Activated T-cell treated with anti-CD3 and anti-CD28 coated beads, Interleukin-2, amount 50 U/mL, for 24 hours (primary cell): ENCODE data around the gene DCST2.
A peak's percentile ranks its signal among the peaks of the same experiment; 100 is the strongest.

ENCODE experiments used
- DNase-seq: peaks from one replicate; pipeline ENCODE4 v3.0.0-alpha.2; 2020
- H3K27ac Mint-ChIP-seq: 2 replicates; pipeline ENCODE4 v1.8.0; 2020; ENCODE audit warnings: mild to moderate bottlenecking, mixed read lengths
- H3K27me3 Mint-ChIP-seq: 2 replicates; pipeline ENCODE4 v1.8.0; 2020; ENCODE audit warnings: mixed read lengths
- H3K36me3 Mint-ChIP-seq: 2 replicates; pipeline ENCODE4 v1.8.0; 2020; ENCODE audit warnings: low read depth, mixed read lengths
- H3K4me1 Mint-ChIP-seq: 2 replicates; pipeline ENCODE4 v1.8.0; 2020; ENCODE audit warnings: low read depth, mixed read lengths
- H3K4me3 Mint-ChIP-seq: 2 replicates; pipeline ENCODE4 v1.8.0; 2020; ENCODE audit warnings: mild to moderate bottlenecking, moderate library complexity, mixed read lengths
- H3K9me3 Mint-ChIP-seq: 2 replicates; pipeline ENCODE4 v1.8.0; 2020; ENCODE audit warnings: mixed read lengths

DCST2 gene

GRCh38 chr1:155015527-155016230 lies 17.9 kb downstream of the DCST2 start:
- Mint-ChIP-seq H3K4me3 (peak overlapping the region; percentile 20), H3K27ac (peak overlapping the region; percentile 74), H3K9me3 (no peaks in the 10 kb centered on the region), H3K36me3 (peaks cover 72% of the 10 kb centered on the region), H3K4me1 (peaks cover 79% of the 10 kb centered on the region), H3K27me3 (no peaks in the 10 kb centered on the region)
- DNase-seq = no peak

DNA sequence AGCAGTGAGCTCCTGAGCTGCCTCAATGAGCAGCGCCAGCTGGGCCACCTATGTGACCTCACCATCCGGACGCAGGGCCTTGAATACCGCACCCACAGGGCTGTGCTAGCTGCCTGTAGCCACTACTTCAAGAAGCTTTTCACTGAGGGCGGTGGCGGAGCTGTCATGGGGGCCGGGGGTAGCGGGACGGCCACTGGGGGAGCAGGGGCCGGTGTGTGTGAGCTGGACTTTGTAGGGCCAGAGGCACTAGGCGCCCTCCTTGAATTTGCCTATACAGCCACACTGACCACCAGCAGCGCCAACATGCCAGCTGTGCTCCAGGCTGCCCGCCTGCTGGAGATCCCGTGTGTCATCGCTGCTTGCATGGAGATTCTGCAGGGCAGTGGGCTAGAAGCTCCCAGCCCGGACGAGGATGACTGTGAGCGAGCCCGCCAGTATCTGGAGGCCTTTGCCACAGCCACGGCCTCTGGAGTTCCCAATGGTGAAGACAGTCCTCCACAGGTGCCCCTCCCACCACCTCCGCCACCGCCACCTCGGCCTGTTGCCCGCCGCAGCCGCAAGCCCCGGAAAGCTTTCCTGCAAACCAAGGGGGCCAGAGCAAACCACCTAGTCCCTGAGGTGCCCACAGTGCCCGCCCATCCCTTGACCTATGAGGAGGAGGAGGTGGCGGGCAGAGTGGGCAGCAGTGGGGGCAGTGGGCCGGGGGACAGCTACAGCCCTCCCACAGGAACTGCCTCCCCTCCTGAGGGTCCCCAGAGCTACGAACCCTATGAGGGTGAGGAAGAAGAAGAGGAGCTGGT lies 18.7 kb downstream of the DCST2 start:
- Mint-ChIP-seq H3K27me3 (no peaks in the 10 kb centered on the region), H3K36me3 (peaks cover 77% of the 10 kb centered on the region), H3K9me3 (no peaks in the 10 kb centered on the region), H3K4me1 (peaks cover 83% of the 10 kb centered on the region), H3K4me3 (no peak overlapping the region), H3K27ac (no peak overlapping the region)
- no peak for DNase-seq

GRCh38 chr1:155013632-155014031 lies 19.9 kb downstream of the DCST2 start:
- peak overlapping the region; percentile 64 for H3K4me3 Mint-ChIP-seq
- H3K36me3 Mint-ChIP-seq = peaks cover 76% of the 10 kb centered on the region
- peak overlapping the region; percentile 91 for H3K27ac Mint-ChIP-seq
- peaks cover 77% of the 10 kb centered on the region for H3K4me1 Mint-ChIP-seq
- DNase-seq = no peak
- H3K27me3 Mint-ChIP-seq = no peaks in the 10 kb centered on the region
- H3K9me3 Mint-ChIP-seq = no peaks in the 10 kb centered on the region

- Mint-ChIP-seq H3K27me3 (no peaks in the 10 kb centered on the region), H3K4me3 (peak overlapping the region; percentile 64), H3K36me3 (peaks cover 76% of the 10 kb centered on the region)
Measured at GRCh38 chr1:155012776-155013602, 20.6 kb downstream of the DCST2 start.

GRCh38 chr1:155012026-155012546 lies 21.5 kb downstream of the DCST2 start:
- Mint-ChIP-seq H3K27me3 (no peaks in the 10 kb centered on the region), H3K27ac (peak overlapping the region; percentile 91), H3K4me3 (peak overlapping the region; percentile 64), H3K4me1 (peaks cover 80% of the 10 kb centered on the region), H3K9me3 (no peaks in the 10 kb centered on the region), H3K36me3 (peaks cover 71% of the 10 kb centered on the region)
- peak; percentile 49 for DNase-seq

More at GRCh38 chr1:155012776-155013602, 20.6 kb downstream of the DCST2 start:
- no peaks in the 10 kb centered on the region for H3K9me3 Mint-ChIP-seq
- peak overlapping the region; percentile 91 for H3K27ac Mint-ChIP-seq
- H3K4me1 Mint-ChIP-seq = peaks cover 80% of the 10 kb centered on the region
- DNase-seq = no peak

GRCh38 chr1:155011437-155012025 lies 22.1 kb downstream of the DCST2 start:
- H3K4me3 Mint-ChIP-seq = peak overlapping the region; percentile 91
- peaks cover 80% of the 10 kb centered on the region for H3K4me1 Mint-ChIP-seq
- no peaks in the 10 kb centered on the region for H3K9me3 Mint-ChIP-seq

GRCh38 chr1:155011004-155011416 lies 22.6 kb downstream of the DCST2 start:
- H3K36me3 Mint-ChIP-seq = peaks cover 60% of the 10 kb centered on the region
- H3K4me3 Mint-ChIP-seq = peak overlapping the region; percentile 91
- no peaks in the 10 kb centered on the region for H3K9me3 Mint-ChIP-seq
- DNase-seq = no peak
- H3K27me3 Mint-ChIP-seq = no peaks in the 10 kb centered on the region
- peaks cover 80% of the 10 kb centered on the region for H3K4me1 Mint-ChIP-seq
- peak overlapping the region; percentile 96 for H3K27ac Mint-ChIP-seq

More at GRCh38 chr1:155011437-155012025, 22.1 kb downstream of the DCST2 start:
- no peaks in the 10 kb centered on the region for H3K27me3 Mint-ChIP-seq
- peak overlapping the region; percentile 96 for H3K27ac Mint-ChIP-seq
- no peak for DNase-seq
- H3K36me3 Mint-ChIP-seq = peaks cover 65% of the 10 kb centered on the region

DNA sequence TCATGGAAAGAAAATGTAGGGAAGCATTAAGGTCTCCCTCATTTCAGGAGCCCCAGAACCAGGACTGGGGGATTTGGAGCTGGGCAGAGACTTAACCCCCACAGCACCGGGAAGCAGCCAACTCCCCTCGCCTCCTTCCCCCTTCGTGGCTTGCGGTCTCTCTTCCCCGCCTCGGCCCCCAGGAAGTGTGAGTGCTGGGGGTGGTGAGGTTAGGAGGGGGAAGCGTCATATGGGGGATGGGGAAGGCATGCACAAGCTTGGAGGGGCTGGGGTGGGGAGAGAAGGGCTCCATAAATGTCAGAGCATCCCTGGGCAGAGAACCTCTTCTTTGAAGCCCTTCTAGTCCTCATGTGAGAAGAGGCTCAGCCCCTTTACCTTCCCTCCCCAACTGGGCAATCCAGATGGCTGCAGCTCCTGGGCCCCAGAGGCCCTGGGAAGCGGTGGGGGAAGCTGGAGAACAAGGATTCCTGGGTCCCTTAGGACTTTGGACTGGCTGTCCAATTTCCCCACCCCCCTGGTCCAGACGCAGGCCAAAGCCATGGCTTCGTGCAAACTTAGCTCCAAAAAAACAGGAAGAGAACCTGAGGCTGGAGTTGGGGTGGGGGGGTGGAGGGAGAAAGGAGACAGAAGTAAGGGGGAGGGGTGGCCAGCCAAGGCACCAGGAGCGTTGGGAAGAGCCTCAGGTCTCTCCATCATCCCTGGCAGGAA lies 23.2 kb downstream of the DCST2 start:
- peak overlapping the region; percentile 91 for H3K4me3 Mint-ChIP-seq
- peaks cover 80% of the 10 kb centered on the region for H3K4me1 Mint-ChIP-seq
- H3K27ac Mint-ChIP-seq = peak overlapping the region; percentile 96
- no peaks in the 10 kb centered on the region for H3K9me3 Mint-ChIP-seq
- peak; percentile 57 for DNase-seq
- peaks cover 55% of the 10 kb centered on the region for H3K36me3 Mint-ChIP-seq
- H3K27me3 Mint-ChIP-seq = no peaks in the 10 kb centered on the region

DNA sequence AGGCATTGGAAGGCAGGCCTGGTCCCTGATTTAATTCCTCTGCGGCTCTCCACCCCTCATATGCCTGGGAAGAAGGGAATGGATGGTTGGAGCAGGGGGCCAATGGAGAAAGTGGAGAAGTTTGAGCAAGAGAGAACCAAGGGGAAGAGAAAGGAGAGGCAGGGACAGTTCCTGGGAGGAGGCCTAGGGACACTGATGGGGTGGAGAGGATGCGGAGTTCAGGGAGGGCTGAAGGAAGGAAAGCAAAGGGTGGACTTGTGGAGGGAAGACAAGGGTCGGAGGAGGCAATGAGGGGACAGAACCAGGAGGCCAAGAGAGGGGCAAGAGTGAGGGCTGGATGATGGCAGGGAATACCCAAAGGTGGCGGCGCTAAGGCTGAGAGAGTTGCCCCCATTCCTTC lies 23.8 kb downstream of the DCST2 start:
- peaks cover 79% of the 10 kb centered on the region for H3K4me1 Mint-ChIP-seq
- H3K36me3 Mint-ChIP-seq = peaks cover 50% of the 10 kb centered on the region

GRCh38 chr1:155009221-155009711 lies 24.3 kb downstream of the DCST2 start:
- no peaks in the 10 kb centered on the region for H3K27me3 Mint-ChIP-seq
- peak overlapping the region; percentile 96 for H3K27ac Mint-ChIP-seq
- peaks cover 48% of the 10 kb centered on the region for H3K36me3 Mint-ChIP-seq
- H3K4me1 Mint-ChIP-seq = peaks cover 80% of the 10 kb centered on the region
- no peaks in the 10 kb centered on the region for H3K9me3 Mint-ChIP-seq
- H3K4me3 Mint-ChIP-seq = peak overlapping the region; percentile 91
- peak; percentile 62 for DNase-seq

More for the DNA sequence above, 23.8 kb downstream of the DCST2 start:
- H3K27ac Mint-ChIP-seq = peak overlapping the region; percentile 96
- no peaks in the 10 kb centered on the region for H3K27me3 Mint-ChIP-seq
- peak overlapping the region; percentile 91 for H3K4me3 Mint-ChIP-seq
- DNase-seq = no peak
- H3K9me3 Mint-ChIP-seq = no peaks in the 10 kb centered on the region

DNA sequence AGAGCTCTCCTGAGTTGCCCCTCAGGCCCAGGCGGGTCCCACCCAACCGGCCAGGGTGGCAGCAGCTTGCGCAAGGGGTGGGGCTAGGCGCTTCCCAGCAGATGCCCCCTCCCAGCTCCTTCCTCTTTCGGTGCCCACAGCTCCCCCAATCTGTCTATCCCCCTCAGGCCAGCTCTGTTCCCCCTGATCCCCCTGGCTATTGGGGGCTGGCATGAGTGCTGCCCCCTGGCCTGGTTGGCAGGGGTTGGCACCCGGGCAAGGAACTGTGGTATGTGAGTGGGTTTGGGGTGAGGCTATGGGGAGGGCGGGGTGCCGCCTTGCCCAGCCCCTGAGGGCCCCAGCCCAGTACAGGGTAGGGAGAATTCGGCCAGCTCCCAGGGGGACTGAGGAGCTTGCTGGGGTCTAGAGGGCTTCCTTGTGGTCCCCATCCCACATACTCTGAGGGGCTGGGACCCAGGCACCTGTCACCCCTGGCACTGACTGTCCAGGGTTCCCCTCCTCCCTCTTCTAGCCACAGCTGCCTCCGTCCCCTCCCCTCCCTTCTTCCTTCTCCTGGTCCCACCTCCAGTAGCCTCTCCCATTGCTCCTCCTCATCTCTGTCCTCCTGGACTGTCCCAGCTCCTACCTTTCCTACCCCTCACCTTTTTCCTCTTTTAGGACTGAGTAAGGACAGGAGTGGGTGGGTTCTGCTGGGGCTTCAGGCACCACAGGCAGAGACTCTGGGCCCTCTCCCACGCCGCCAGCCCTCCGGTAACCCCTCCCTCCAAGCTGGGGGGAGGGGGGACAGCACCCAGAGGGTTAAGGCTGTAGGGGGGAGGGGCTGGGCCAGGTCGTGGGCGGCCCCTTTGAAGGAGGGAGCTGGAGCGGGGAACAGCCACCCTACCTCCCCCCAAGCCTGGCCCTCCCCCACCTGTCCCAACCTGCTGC lies 25.3 kb downstream of the DCST2 start:
- no peaks in the 10 kb centered on the region for H3K27me3 Mint-ChIP-seq
- H3K27ac Mint-ChIP-seq = peak overlapping the region; percentile 96
- H3K9me3 Mint-ChIP-seq = no peaks in the 10 kb centered on the region
- peak overlapping the region; percentile 91 for H3K4me3 Mint-ChIP-seq
- DNase-seq = peak; percentile 78
- peaks cover 44% of the 10 kb centered on the region for H3K36me3 Mint-ChIP-seq
- H3K4me1 Mint-ChIP-seq = peaks cover 79% of the 10 kb centered on the region

DNA sequence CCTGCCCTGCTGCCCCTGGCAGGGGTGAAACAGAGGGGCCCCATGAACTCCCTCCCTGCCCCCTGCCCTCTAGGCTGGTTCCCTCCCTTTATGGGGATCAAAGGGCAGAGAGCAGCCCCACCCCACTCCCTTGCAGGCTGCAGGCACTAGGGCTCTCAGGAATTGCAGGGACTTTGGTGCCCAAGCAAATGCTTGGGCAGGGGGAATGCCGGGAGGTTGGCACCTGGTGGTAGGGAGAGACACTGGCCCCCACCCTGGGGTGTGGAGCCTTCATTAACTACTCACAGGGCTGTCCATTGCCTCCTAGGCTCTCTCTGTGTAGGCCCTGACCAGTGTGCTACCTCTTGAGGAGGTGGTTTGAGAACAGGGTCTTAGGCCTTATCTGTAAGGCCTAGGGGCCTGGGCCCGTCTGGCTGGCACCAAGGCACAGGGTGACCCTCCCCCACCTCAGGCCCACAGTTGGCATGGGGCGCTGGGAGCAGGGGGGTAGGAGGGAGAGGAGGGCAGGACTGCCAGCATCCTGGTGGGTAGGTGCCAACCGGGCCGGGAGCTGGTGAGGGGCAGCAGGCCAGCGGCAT lies 26.2 kb downstream of the DCST2 start:
- Mint-ChIP-seq H3K9me3 (no peaks in the 10 kb centered on the region), H3K36me3 (peaks cover 38% of the 10 kb centered on the region), H3K27me3 (no peaks in the 10 kb centered on the region), H3K4me3 (no peak overlapping the region), H3K27ac (peak overlapping the region; percentile 91), H3K4me1 (peaks cover 73% of the 10 kb centered on the region)
- DNase-seq = peak; percentile 48
